Upper lobe of left lung (tissue), 6 donors: ENCODE data around the gene IFITM2. TPM values are rescaled to one million over a fixed set of nuclear protein-coding genes. Genes with fewer than 3 reads are reported as not detected.
A peak's percentile ranks its signal among the peaks of the same experiment; 100 is the strongest.
"Not testable (repeated sequence)": the region's sequence is repeated elsewhere in the genome, so short reads cannot be mapped to it uniquely, and the experiment has no call there.

ENCODE experiments used
- ATAC-seq, 2 donors: fragments of 200-7000 bp; cut with Tn5 transposase; one replicate each; pipeline ENCODE4 v1.9.1; 2022; ENCODE audit warnings: mild to moderate bottlenecking in 2 of 2, moderate library complexity in 2 of 2; ENCODE audit not compliant: low FRiP score in 2 of 2
- DNase-seq, 2 donors: peaks; one replicate each; pipeline ENCODE4 v3.0.0-alpha.2; 2019 to 2020
- H3K27ac ChIP-seq, 4 donors: fragments of 200-600 bp; sonication (generic); one replicate each; pipeline ENCODE4 v1.5.1; 2016 to 2019
- H3K27me3 ChIP-seq, 4 donors: fragments of 200-600 bp; sonication (generic); one replicate each; pipeline ENCODE4 v1.5.1; 2017 to 2019
- H3K36me3 ChIP-seq, 4 donors: fragments of 200-600 bp; sonication (generic); one replicate each; pipeline ENCODE4 v1.5.1; 2016 to 2019
- H3K4me1 ChIP-seq, 4 donors: fragments of 200-600 bp; sonication (generic); one replicate each; pipeline ENCODE4 v1.5.1; 2018 to 2019
- H3K4me3 ChIP-seq, 4 donors: fragments of 200-600 bp; sonication (generic); one replicate each; pipeline ENCODE4 v1.5.1; 2017 to 2019; ENCODE audit warnings: mild to moderate bottlenecking in 2 of 4, moderate library complexity in 1 of 4
- H3K9me3 ChIP-seq, 4 donors: fragments of 200-600 bp; sonication (generic); one replicate each; pipeline ENCODE4 v1.5.1; 2018 to 2019
- CTCF ChIP-seq, 6 experiments: fragments of 450-650 bp in 4 of 6; fragments of 200-600 bp in 2 of 6; sonication (generic) in 2 of 6; IDR thresholded peaks; one replicate each; pipeline ENCODE4 v1.5.1; 2016 to 2019; ENCODE audit warnings: antibody characterized with exemption in 6 of 6
- EP300 ChIP-seq, 4 donors: sonication (generic); formaldehyde crosslinking; IDR thresholded peaks; one replicate each; pipeline ENCODE4 v1.5.1; 2017; ENCODE audit warnings: antibody characterized with exemption in 4 of 4, control low read depth in 2 of 4
- POLR2A ChIP-seq, 4 donors: fragments of 450-650 bp; IDR thresholded peaks; one replicate each; pipeline ENCODE4 v1.5.1; 2016 to 2017; ENCODE audit warnings: antibody characterized with exemption in 4 of 4, mild to moderate bottlenecking in 2 of 4
- POLR2AphosphoS5 ChIP-seq, 2 donors: sonication (generic); formaldehyde crosslinking; IDR thresholded peaks; one replicate each; pipeline ENCODE4 v1.5.1; 2017; ENCODE audit warnings: antibody characterized with exemption in 2 of 2
- WGBS, 2 donors: methylation state at CpG; one replicate each; pipeline ENCODE4 v1.1.5; 2017 to 2018; 5-methylcytosine and 5-hydroxymethylcytosine counted together
- total RNA-seq, 6 donors: library from RNA; depleted of rRNA in 4 of 6; stranded (reverse); fragments of >200 nt in 4 of 6; gene quantifications; one replicate each; pipeline versions ENCODE4 v1.1.0 to v1.2.1, GENCODE V29; 2016 to 2021
- donor health status: DM: no; HTN: no; CAD: no; lungs with moderate emphysema.
- donor health status: DM: no; HTN: yes; CAD: no; lungs with severe emphysema.

Gene IFITM2
- total RNA-seq, 6 donors from 2014 or later: 113 to 704 (median 271) TPM

- no peak for DNase-seq
- no peaks in the 10 kb centered on the region for H3K36me3 ChIP-seq
- H3K27me3 ChIP-seq: peaks cover 0 to 9% (median 0%) of the 10 kb centered on the region in 4 donors
- no peaks in the 10 kb centered on the region for H3K9me3 ChIP-seq
- 57 to 69% methylated on average over 12 to 14 of the region's 14 CpGs for WGBS, 2 donors
- H3K4me1 ChIP-seq: peaks cover 41 to 68% (median 56%) of the 10 kb centered on the region in 4 donors
- no peak for ATAC-seq
- peak overlapping the region; percentile 85 to 97 (median 94) for H3K27ac ChIP-seq
- no peak for TF ChIP-seq CTCF (IDR thresholded peaks at IDR 0.05)
- peak in 1 of 4 donors; percentile 7 for TF ChIP-seq POLR2A (IDR thresholded peaks at IDR 0.05)
- no peak for TF ChIP-seq EP300 (IDR thresholded peaks at IDR 0.05)
- no peak for TF ChIP-seq POLR2AphosphoS5 (IDR thresholded peaks at IDR 0.05)
- peak overlapping the region; percentile 22 to 41 (median 34) for H3K4me3 ChIP-seq
Measured at GRCh38 chr11:312092-312816, 4.6 kb downstream of the IFITM2 start.

- no peak for DNase-seq
- Histone ChIP-seq H3K4me1 (peaks cover 42 to 71% (median 57%) of the 10 kb centered on the region in 4 donors), H3K36me3 (no peaks in the 10 kb centered on the region), H3K9me3 (no peaks in the 10 kb centered on the region), H3K27me3 (peaks cover 0 to 9% (median 0%) of the 10 kb centered on the region in 4 donors), H3K27ac (peak overlapping the region; percentile 85 to 97 (median 94)), H3K4me3 (peak overlapping the region in 3 of 4 donors; percentile 6 to 67 (median 50))
- TF ChIP-seq CTCF (IDR thresholded peaks at IDR 0.05): no peak
- no peak for TF ChIP-seq EP300 (IDR thresholded peaks at IDR 0.05)
- WGBS, 2 donors: 65 to 100% methylated on average over 3 to 7 of the region's 8 CpGs
- no peak for ATAC-seq
Measured at GRCh38 chr11:313304-313786, 5.7 kb downstream of the IFITM2 start.

GRCh38 chr11:313787-314553, 6.4 kb downstream of the IFITM2 start, which contains the start of gene IFITM1:
IFITM1 (plus strand) TSS chr11:314040; CDS start chr11:314171, 131 bp downstream.
- H3K36me3 ChIP-seq: no peaks in the 10 kb centered on the region
- 8 to 13% methylated on average over 14 to 18 of the region's 18 CpGs for WGBS, 2 donors

GRCh38 chr11:314554-314875, 6.9 kb downstream of the IFITM2 start:
- DNase-seq, H3K36me3 ChIP-seq, ATAC-seq, H3K9me3 ChIP-seq, H3K27me3 ChIP-seq: not testable (repeated sequence)
- peak overlapping the region; percentile 85 to 97 (median 94) for H3K27ac ChIP-seq
- H3K4me1 ChIP-seq: peaks cover 42 to 65% (median 50%) of the 10 kb centered on the region in 4 donors
- H3K4me3 ChIP-seq: peak overlapping the region; percentile 42 to 67 (median 47)
- WGBS, 2 donors: 43 to 60% methylated on average over 6 of the region's 6 CpGs

More at GRCh38 chr11:313787-314553, 6.4 kb downstream of the IFITM2 start, which contains the start of gene IFITM1:
- ATAC-seq: peak; percentile 4 to 39
- peak within 1 kb of the TSS; percentile 42 to 67 (median 47) for H3K4me3 ChIP-seq
- DNase-seq: no peak
- H3K27ac ChIP-seq: peak within 1 kb of the TSS; percentile 85 to 97 (median 94)
- H3K4me1 ChIP-seq: peaks cover 42 to 69% (median 56%) of the 10 kb centered on the region in 4 donors
- H3K27me3 ChIP-seq: peaks cover 0 to 9% (median 0%) of the 10 kb centered on the region in 4 donors
- no peaks in the 10 kb centered on the region for H3K9me3 ChIP-seq
- TF ChIP-seq EP300 (IDR thresholded peaks at IDR 0.05) (no peak), POLR2AphosphoS5 (IDR thresholded peaks at IDR 0.05) (peak; percentile 65 to 81), POLR2A (IDR thresholded peaks at IDR 0.05) (peak in 3 of 4 donors; percentile 28 to 83 (median 67)), CTCF (IDR thresholded peaks at IDR 0.05) (peak in 2 of 6 experiments; percentile 7 to 35)

GRCh38 chr11:315051-315481, 7.5 kb downstream of the IFITM2 start:
- 40 to 63% methylated on average over 2 to 9 of the region's 9 CpGs for WGBS, 2 donors

More at GRCh38 chr11:315051-315481, 7.5 kb downstream of the IFITM2 start:
- peak overlapping the region; percentile 42 to 67 (median 47) for H3K4me3 ChIP-seq
- no peak for ATAC-seq
- no peaks in the 10 kb centered on the region for H3K9me3 ChIP-seq
- no peak for DNase-seq
- peaks cover 0 to 9% (median 0%) of the 10 kb centered on the region in 4 donors for H3K27me3 ChIP-seq
- H3K27ac ChIP-seq: peak overlapping the region; percentile 85 to 97 (median 94)
- peaks cover 42 to 61% (median 46%) of the 10 kb centered on the region in 4 donors for H3K4me1 ChIP-seq
- H3K36me3 ChIP-seq: peaks cover 0 to 4% (median 0%) of the 10 kb centered on the region in 4 donors
- TF ChIP-seq EP300 (IDR thresholded peaks at IDR 0.05) (no peak), POLR2A (IDR thresholded peaks at IDR 0.05) (no peak), POLR2AphosphoS5 (IDR thresholded peaks at IDR 0.05) (no peak), CTCF (IDR thresholded peaks at IDR 0.05) (no peak)
